Hepatocyte (in vitro differentiated cells): ENCODE results near the gene CCNI.

ENCODE experiments used
- EZH2phosphoT487 ChIP-seq: fragments of 200-600 bp; sonication (generic); IDR thresholded peaks from one replicate; pipeline ENCODE4 v1.6.1; 2018; ENCODE audit warnings: antibody characterized with exemption, mild to moderate bottlenecking, low read depth, moderate library complexity; ENCODE audit not compliant: unreplicated experiment, severe bottlenecking
- TF ChIP-seq, protein P1 (sequence below): fragments of 200-600 bp; sonication (generic); IDR thresholded peaks from 2 replicates; pipeline ENCODE4 v1.5.1; 2016; ENCODE audit warnings: antibody characterized with exemption, mild to moderate bottlenecking; ENCODE audit not compliant: poor library complexity

DNA sequence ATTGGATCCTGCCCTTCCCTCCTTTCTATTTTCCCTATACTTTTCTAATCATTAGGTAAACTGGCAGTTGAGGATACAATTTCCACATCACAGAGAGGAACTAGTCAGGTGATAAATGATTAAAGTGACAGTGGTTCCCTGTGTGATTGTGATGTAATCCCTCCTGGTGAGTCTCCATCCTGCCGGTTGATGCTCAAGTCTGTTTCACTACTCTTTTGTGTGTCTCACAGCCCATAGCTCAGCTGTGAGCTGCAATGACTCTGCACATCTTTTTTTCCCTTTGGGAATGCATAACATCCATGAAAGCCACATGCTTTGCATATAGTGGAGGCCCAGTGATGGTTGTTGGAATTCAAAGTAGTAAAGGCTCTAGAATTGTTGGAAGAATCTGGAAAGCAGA lies 60.4 kb downstream of the CCNI start:
- TF ChIP-seq, protein P1, sequence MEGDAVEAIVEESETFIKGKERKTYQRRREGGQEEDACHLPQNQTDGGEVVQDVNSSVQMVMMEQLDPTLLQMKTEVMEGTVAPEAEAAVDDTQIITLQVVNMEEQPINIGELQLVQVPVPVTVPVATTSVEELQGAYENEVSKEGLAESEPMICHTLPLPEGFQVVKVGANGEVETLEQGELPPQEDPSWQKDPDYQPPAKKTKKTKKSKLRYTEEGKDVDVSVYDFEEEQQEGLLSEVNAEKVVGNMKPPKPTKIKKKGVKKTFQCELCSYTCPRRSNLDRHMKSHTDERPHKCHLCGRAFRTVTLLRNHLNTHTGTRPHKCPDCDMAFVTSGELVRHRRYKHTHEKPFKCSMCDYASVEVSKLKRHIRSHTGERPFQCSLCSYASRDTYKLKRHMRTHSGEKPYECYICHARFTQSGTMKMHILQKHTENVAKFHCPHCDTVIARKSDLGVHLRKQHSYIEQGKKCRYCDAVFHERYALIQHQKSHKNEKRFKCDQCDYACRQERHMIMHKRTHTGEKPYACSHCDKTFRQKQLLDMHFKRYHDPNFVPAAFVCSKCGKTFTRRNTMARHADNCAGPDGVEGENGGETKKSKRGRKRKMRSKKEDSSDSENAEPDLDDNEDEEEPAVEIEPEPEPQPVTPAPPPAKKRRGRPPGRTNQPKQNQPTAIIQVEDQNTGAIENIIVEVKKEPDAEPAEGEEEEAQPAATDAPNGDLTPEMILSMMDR = no peak
- TF ChIP-seq EZH2phosphoT487 = no peak
